Spleen (tissue), 3 donors: Measurements from ENCODE around the gene TIMP2.

Experiments used
- POLR2A ChIP-seq, 3 donors: fragments of 450-650 bp; IDR thresholded peaks; one replicate each; pipeline ENCODE4 v1.5.1; 2017; ENCODE audit warnings: antibody characterized with exemption in 3 of 3, mild to moderate bottlenecking in 1 of 3
- POLR2AphosphoS5 ChIP-seq, 3 donors: sonication (generic); formaldehyde crosslinking; IDR thresholded peaks; one replicate each; pipeline ENCODE4 v1.5.1; 2017; ENCODE audit warnings: antibody characterized with exemption in 3 of 3

DNA sequence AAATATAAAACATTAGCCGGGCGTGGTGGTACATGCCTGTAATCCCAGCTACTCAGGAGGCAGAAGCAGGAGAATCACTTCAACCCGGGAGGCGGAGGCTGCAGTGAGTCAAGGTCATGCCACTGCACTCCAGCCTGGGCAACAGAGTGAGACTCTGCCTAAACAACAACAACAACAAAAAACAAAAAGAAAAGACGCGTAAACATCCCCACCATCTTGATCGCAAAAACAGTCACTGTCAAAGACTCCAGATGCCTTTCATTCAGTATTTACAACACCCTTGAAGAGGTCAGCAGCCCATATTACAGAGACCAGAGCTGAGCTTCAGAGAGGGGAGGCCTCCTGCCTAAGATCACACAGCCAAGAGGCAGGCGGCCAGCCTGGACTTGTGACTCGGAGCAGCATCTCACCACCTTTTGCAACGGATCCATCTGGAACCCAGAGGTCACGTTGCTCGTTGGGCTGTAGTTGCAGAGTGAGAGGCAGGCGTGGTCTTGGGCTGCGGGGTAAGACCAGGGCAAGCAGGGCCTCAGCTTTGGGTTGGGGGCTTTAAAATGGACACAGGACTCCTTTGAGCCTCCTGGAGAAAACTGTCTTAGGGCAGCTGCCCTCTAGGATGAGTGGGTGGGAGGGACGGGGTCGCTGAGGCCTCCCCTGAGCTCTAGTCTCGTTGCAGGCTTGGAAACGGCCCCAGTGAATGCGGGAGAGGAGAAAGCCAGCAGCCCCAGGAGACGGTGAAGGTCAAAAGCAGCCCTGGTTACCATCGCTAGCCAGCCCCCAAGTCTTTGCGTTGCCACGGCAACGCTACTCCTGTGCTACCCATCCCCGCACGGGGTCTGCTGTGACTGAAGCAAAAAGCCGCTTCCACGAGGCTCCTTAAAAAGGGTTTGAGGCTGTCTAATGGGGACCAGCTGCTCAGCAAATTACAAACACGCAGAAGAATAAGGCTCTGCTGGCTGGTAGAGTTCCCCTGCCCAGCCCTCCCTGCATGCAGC, 28.5 kb upstream of the TIMP2 start:
- TF ChIP-seq POLR2A (IDR thresholded peaks at IDR 0.05) (no peak), POLR2AphosphoS5 (IDR thresholded peaks at IDR 0.05) (no peak)
